Ishikawa (cell line): ENCODE results near the gene SP3.

Experiments
- FOXM1 ChIP-seq: IDR thresholded peaks from 2 replicates; pipeline ENCODE4 v1.6.1; 2012; ENCODE audit warnings: low read depth, borderline replicate concordance
- RAD21 ChIP-seq: IDR thresholded peaks from 2 replicates; pipeline ENCODE4 v1.6.1; 2012; ENCODE audit warnings: low read depth
- USF1 ChIP-seq: IDR thresholded peaks from 2 replicates; pipeline ENCODE4 v1.6.1; 2012

GRCh38 chr2:173978447-173978846 lies 13.3 kb upstream of the SP3 start:
- TF ChIP-seq USF1, result no peak
- no peak for TF ChIP-seq RAD21
- no peak for TF ChIP-seq FOXM1
